GM12878 (cell line): Measurements from ENCODE around the gene ANKRD34C. TPM values are rescaled to one million over a fixed set of nuclear protein-coding genes. Genes with fewer than 3 reads are reported as not detected.
"Not testable (repeated sequence)": the region's sequence is repeated elsewhere in the genome, so short reads cannot be mapped to it uniquely, and the experiment has no call there.

Experiments
- ATAC-seq: fragments of 200-7000 bp; cut with Tn5 transposase; 3 replicates; pipeline ENCODE4 v1.9.1; 2020; ENCODE audit warnings: mild to moderate bottlenecking, moderate library complexity
- BruUV-seq: library from RNA; stranded (reverse); fragments of 400-500 nt; replicated peaks from 2 replicates; lab custom pipeline; 2021; lab: Mats Ljungman, UMichigan
- CTCF ChIA-PET: fragments of 300-600 bp; sonication (Branson Sonifier 250); formaldehyde crosslinking; extraction: SDS; loops from one replicate; lab custom pipeline; 2021; ENCODE audit warnings: inconsistent platforms; lab: Yijun Ruan, JAX
- POLR2A ChIA-PET: fragments of 350-600 bp; formaldehyde crosslinking; extraction: SDS; loops from one replicate; lab custom pipeline; 2021; ENCODE audit warnings: inconsistent platforms; lab: Charles Lee
- RAD21 ChIA-PET: fragments of 300-600 bp; sonication (Branson Sonifier 250); formaldehyde crosslinking; loops from one replicate; lab custom pipeline; 2023; ENCODE audit warnings: antibody characterized with exemption; ENCODE audit not compliant: unreplicated experiment; lab: Charles Lee
- SMC1A ChIA-PET: fragments of 300-600 bp; sonication (Branson Sonifier 250); formaldehyde crosslinking; loops from one replicate; lab custom pipeline; 2023; ENCODE audit not compliant: unreplicated experiment, uncharacterized antibody; lab: Charles Lee
- DNase-seq: peaks from one replicate; pipeline ENCODE4 v3.0.0-alpha.2; 2011; ENCODE audit warnings: low read depth, low spot score
- FAIRE-seq: peaks from 3 replicates; lab custom pipeline; 2011; peaks lifted over from hg19 to GRCh38; lab: Jason Lieb, UNC
- H2AFZ ChIP-seq: 2 replicates; pipeline ENCODE4 v1.6.0; 2011; ENCODE audit warnings: low read depth, low read length, control low read depth; ENCODE audit not compliant: control insufficient read depth
- H3K27ac ChIP-seq: 2 replicates; pipeline ENCODE4 v1.5.1; 2011; ENCODE audit warnings: control low read depth; ENCODE audit not compliant: control insufficient read depth, insufficient read depth
- H3K27me3 ChIP-seq, 2 experiments: replicated peaks in 1 of 2; 2 replicates each; pipeline versions ENCODE4 v1.6.0 to v1.6.1; 2011; ENCODE audit warnings: low read length in 1 of 2; ENCODE audit not compliant: control insufficient read depth in 2 of 2, insufficient read depth in 2 of 2
- H3K36me3 ChIP-seq, 2 experiments: 2 replicates each; pipeline ENCODE4 v1.5.1; 2011; ENCODE audit warnings: low read length in 1 of 2; ENCODE audit not compliant: control insufficient read depth in 2 of 2, insufficient read depth in 2 of 2
- H3K4me1 ChIP-seq: 2 replicates; pipeline ENCODE4 v1.6.1; 2011; ENCODE audit warnings: mild to moderate bottlenecking, low read length, moderate library complexity, mixed read lengths; ENCODE audit not compliant: control insufficient read depth, insufficient read depth
- H3K4me2 ChIP-seq: 2 replicates; pipeline ENCODE4 v1.6.0; 2011; ENCODE audit warnings: control low read depth; ENCODE audit not compliant: control insufficient read depth, insufficient read depth
- H3K4me3 ChIP-seq: fragments of 200-600 bp; sonication (generic); 2 replicates; pipeline ENCODE4 v1.5.1; 2016
- H3K79me2 ChIP-seq: 2 replicates; pipeline ENCODE4 v1.6.0; 2011; ENCODE audit warnings: low read length; ENCODE audit not compliant: control insufficient read depth, insufficient read depth
- H3K9ac ChIP-seq: 2 replicates; pipeline ENCODE4 v1.8.0; 2011; ENCODE audit warnings: low read length, control low read depth, mixed read lengths; ENCODE audit not compliant: control insufficient read depth, insufficient read depth
- H3K9me3 ChIP-seq: replicated peaks from 3 replicates; pipeline ENCODE4 v1.5.1; 2011; ENCODE audit warnings: mild to moderate bottlenecking, low read length; ENCODE audit not compliant: control insufficient read depth, insufficient read depth
- H4K20me1 ChIP-seq: 2 replicates; pipeline ENCODE4 v1.6.0; 2011; ENCODE audit not compliant: control insufficient read depth, insufficient read depth
- ATF2 ChIP-seq: IDR thresholded peaks from 2 replicates; pipeline ENCODE4 v1.6.1; 2012; ENCODE audit warnings: low read length, inconsistent platforms
- BRCA1 ChIP-seq: IDR thresholded peaks from 2 replicates; pipeline ENCODE4 v1.6.1; 2011; ENCODE audit warnings: low read depth, low read length, improper control_type of control experiment
- CBX3 ChIP-seq: fragments of 200-600 bp; sonication (generic); IDR thresholded peaks from 2 replicates; pipeline ENCODE4 v1.6.1; 2016; ENCODE audit warnings: low read depth, borderline replicate concordance
- KAT2A ChIP-seq: conservative IDR thresholded peaks from 2 replicates; pipeline ENCODE4 v1.6.1; 2011; ENCODE audit warnings: low read depth, low read length; ENCODE audit not compliant: control insufficient read depth
- NR2F1 ChIP-seq: fragments of 450-650 bp; conservative IDR thresholded peaks from 2 replicates; pipeline ENCODE4 v1.6.1; 2017; ENCODE audit warnings: mild to moderate bottlenecking
- POLR2AphosphoS5 ChIP-seq: IDR thresholded peaks from 2 replicates; pipeline ENCODE4 v1.6.1; 2011; ENCODE audit warnings: mild to moderate bottlenecking, low read length, inconsistent platforms
- RAD51 ChIP-seq: fragments of 450-650 bp; IDR thresholded peaks from 2 replicates; pipeline ENCODE4 v1.6.1; 2016; ENCODE audit warnings: moderate library complexity, mild to moderate bottlenecking, inconsistent platforms
- SIN3A ChIP-seq: IDR thresholded peaks from 2 replicates; pipeline ENCODE4 v1.6.1; 2012; ENCODE audit warnings: low read depth, low read length, improper control_type of control experiment
- TCF12 ChIP-seq: IDR thresholded peaks from 2 replicates; pipeline ENCODE4 v1.6.1; 2011; ENCODE audit warnings: low read depth, mild to moderate bottlenecking, low read length
- whole genome bisulfite sequencing: methylation state at CpG from one replicate; pipeline ENCODE4 v1.1.6; 2016; ENCODE audit warnings: low lambda C conversion rate; ENCODE audit not compliant: insufficient replicate concordance, insufficient coverage; ENCODE audit errors: missing lambda C conversion rate; 5-methylcytosine and 5-hydroxymethylcytosine counted together
- in situ Hi-C: fragments of 300-500 bp; cut with MboI; formaldehyde crosslinking; loops from 9 replicates; pipeline ENCODE4 v1.14.3; 2018; ENCODE audit warnings: mixed read lengths
- intact Hi-C: fragments of 100-400 bp; cut with micrococcal nuclease; formaldehyde crosslinking; loops from one replicate; pipeline ENCODE4 v1.14.2; 2022; ENCODE audit not compliant: unreplicated experiment
- polyA plus RNA-seq, 11 experiments: library from polyadenylated mRNA; depleted of rRNA in 4 of 11; unstranded in 6 of 11; stranded (reverse) in 5 of 11; fragments of >200 nt; fragmentation: Nextera tagmentation in 4 of 11; fragmentation: Illumina TruSeq in 1 of 11; extraction: Ambion mirVana in 4 of 11; extraction: Trizol in 1 of 11; gene quantifications; 1 replicate in 1 of 11; 2 replicates in 10 of 11; pipeline versions ENCODE4 v1.2.1 to v1.2.3, GENCODE V29; 2011 to 2016; ENCODE audit warnings: inconsistent platforms in 2 of 11, missing spikeins in 2 of 11, low read depth in 1 of 11
- total RNA-seq, 4 experiments: library from RNA; depleted of rRNA in 3 of 4; stranded (reverse); fragments of >200 nt in 3 of 4; fragmentation: Illumina TruSeq in 1 of 4; extraction: Trizol in 1 of 4; gene quantifications; 2 replicates each; pipeline versions ENCODE4 v1.2.1 to v1.2.3, GENCODE V29; 2013 to 2021

The ANKRD34C gene
- total and polyA plus RNA-seq, 10 of the 15 experiments (the other 5 are each of a cell fraction or from before 2014, with no cell fraction given) = 0.01 TPM; not detected in 9

DNA sequence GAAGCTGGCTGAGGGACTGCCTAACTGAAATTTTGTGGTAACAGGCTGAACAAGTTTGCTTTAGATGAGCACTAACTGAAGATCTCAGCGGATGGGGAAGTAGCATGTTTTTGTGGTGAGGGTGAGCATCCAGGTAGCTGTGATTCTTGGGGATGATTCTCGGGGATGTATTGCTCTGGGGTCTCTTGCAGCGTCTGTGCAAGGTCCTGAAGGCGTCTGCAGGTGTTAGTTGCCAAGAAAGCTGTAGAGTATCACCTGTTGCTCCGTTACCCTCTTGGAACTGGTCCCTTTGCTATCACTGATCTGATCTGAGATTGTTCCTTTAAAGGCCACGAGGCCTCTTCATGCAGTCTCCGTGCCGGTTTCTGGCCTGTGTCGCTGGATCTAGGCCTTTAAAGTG, 34.3 kb downstream of the ANKRD34C start:
- no TSS peak for BruUV-seq
- SMC1A ChIA-PET = no interaction called here
- H3K27ac ChIP-seq = no peak overlapping the region

DNA sequence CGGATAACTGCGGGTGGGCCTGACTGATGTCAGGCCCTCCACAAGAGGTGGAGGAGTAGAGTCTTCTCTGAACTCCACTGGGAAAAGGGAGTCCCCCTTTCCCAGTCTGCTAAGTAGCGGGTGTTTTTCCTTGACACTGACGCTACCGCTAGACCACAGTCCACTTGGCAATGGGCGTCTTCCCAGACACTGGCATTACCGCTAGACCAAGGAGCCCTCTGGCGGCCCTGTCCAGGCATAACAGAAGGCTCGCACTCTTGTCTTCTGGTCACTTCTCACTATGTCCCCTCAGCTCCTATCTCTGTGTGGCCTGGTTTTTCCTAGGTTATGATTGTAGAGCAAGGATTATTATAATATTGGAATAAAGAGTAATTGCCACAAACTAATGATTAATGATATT, 37.5 kb downstream of the ANKRD34C start:
- ATAC-seq, H3K27me3 ChIP-seq, H2AFZ ChIP-seq, H3K9ac ChIP-seq, H4K20me1 ChIP-seq, H3K9me3 ChIP-seq, FAIRE-seq, H3K4me1 ChIP-seq, BruUV-seq, H3K4me3 ChIP-seq, intact Hi-C loops, H3K27ac ChIP-seq, H3K4me2 ChIP-seq, DNase-seq, H3K79me2 ChIP-seq, in situ Hi-C loops, SMC1A ChIA-PET: not testable (repeated sequence)
- ChIA-PET POLR2A (interaction anchor here (1.6 kb wide), 1 partner anchor 9 kb away, joined by 4 read pairs; the partner anchor contains the start of gene TMED3), CTCF (interaction anchor here (1.1 kb wide), 1 partner anchor 9 kb away, joined by 3 read pairs; the partner anchor contains the start of gene TMED3), RAD21 (interaction anchor here (0.8 kb wide), 1 partner anchor 23 kb away, joined by 3 read pairs; no protein-coding TSS in a partner anchor)
- WGBS = 94% methylated on average over 9 of the region's 9 CpGs
- H3K36me3 ChIP-seq = peaks cover 17 to 23% of the 10 kb centered on the region in 2 experiments

More for the DNA sequence above, 34.3 kb downstream of the ANKRD34C start:
- intact Hi-C loops = no loop called here
- POLR2A ChIA-PET = no interaction called here
- H3K79me2 ChIP-seq = peaks cover 21% of the 10 kb centered on the region
- ATAC-seq (no peak), DNase-seq (no peak), FAIRE-seq (no peak)
- H4K20me1 ChIP-seq = peaks cover 10% of the 10 kb centered on the region; the same call in 1 of the 2 replicates
- 97% methylated on average over 9 of the region's 9 CpGs for WGBS
- no peak overlapping the region for H3K4me3 ChIP-seq
- no peak overlapping the region for H3K9ac ChIP-seq
- H3K4me2 ChIP-seq = no peak overlapping the region
- in situ Hi-C loops = no loop called here
- peaks cover 15% of the 10 kb centered on the region for H3K4me1 ChIP-seq
- H3K27me3 ChIP-seq = no peaks in the 10 kb centered on the region
- CTCF ChIA-PET = interaction anchor here (1.1 kb wide), 1 partner anchor 63 kb away, joined by 3 read pairs; no protein-coding TSS in a partner anchor
- no peaks in the 10 kb centered on the region for H3K9me3 ChIP-seq
- H2AFZ ChIP-seq = no peak overlapping the region
- TF ChIP-seq NR2F1 (no peak), BRCA1 (no peak), SIN3A (no peak), RAD51 (no peak), CBX3 (no peak), KAT2A (no peak), TCF12 (no peak), ATF2 (no peak), POLR2AphosphoS5 (no peak)
- RAD21 ChIA-PET = no interaction called here
- peaks cover 9 to 40% of the 10 kb centered on the region in 2 experiments for H3K36me3 ChIP-seq
